Right ventricle myocardium superior (tissue), 1 donor: ENCODE measurements around the gene CLOCK. TPM values are rescaled to one million over a fixed set of nuclear protein-coding genes. Genes with fewer than 3 reads are reported as not detected.
A peak's percentile ranks its signal among the peaks of the same experiment; 100 is the strongest.

ENCODE experiments used
- ATAC-seq: fragments of 200-7000 bp; cut with Tn5 transposase; one replicate; pipeline ENCODE4 v1.9.1; 2020; ENCODE audit warnings: mild to moderate bottlenecking; ENCODE audit not compliant: poor library complexity
- DNase-seq: peaks from one replicate; pipeline ENCODE4 v3.0.0-alpha.2; 2020
- intact Hi-C: fragments of 100-400 bp; cut with DNase I; formaldehyde crosslinking; loops from one replicate; pipeline ENCODE4 v1.11.2; 2022
- total RNA-seq: library from RNA; stranded (reverse); fragmentation: NEBNext Ultra II Directional; extraction: Animal tissue kit (Norgen Biotek cat#: 25700); gene quantifications from one replicate; pipeline ENCODE4 v1.2.1, GENCODE V29; 2021
- donor health status: DM: no; HTN: yes; CAD: no; lungs with severe emphysema.

Gene CLOCK
- total RNA-seq, 1 donor from 2014 or later, result 35.8 TPM

GRCh38 chr4:55397520-55398321 is 149.0 kb downstream of the CLOCK start:
- intact Hi-C loops, result loop anchor here (5.0 kb wide), 1 partner anchor 50 kb away; the partner anchor contains the start of gene SRD5A3
- no peak for DNase-seq

DNA sequence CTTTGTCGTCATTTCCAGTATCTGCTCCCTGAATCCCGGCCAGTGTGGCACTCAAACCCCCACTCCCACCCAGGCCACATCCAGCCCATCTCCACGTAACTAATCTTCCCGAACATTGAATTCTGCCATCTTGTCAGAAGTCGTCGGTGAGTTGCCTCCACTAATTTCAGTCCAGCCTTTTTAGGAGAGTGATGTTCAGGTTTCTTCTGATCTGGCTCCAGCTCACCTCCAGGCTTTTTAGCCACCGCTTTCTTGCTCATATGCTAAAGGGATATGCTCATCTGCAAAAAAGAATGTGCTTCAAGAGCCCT is 149.6 kb downstream of the CLOCK start:
- intact Hi-C loops, result loop anchor here (5.0 kb wide), 1 partner anchor 50 kb away; the partner anchor contains the start of gene SRD5A3
- no peak for ATAC-seq
- DNase-seq, result no peak

More at GRCh38 chr4:55397520-55398321, 149.0 kb downstream of the CLOCK start:
- ATAC-seq, result no peak

- DNase-seq (peak; percentile 65), ATAC-seq (peak; percentile 59)
- intact Hi-C loops, result loop anchor here (5.0 kb wide), 1 partner anchor 49 kb away; the partner anchor contains the start of gene SRD5A3
Measured at GRCh38 chr4:55396308-55397125, 150.2 kb downstream of the CLOCK start.

DNA sequence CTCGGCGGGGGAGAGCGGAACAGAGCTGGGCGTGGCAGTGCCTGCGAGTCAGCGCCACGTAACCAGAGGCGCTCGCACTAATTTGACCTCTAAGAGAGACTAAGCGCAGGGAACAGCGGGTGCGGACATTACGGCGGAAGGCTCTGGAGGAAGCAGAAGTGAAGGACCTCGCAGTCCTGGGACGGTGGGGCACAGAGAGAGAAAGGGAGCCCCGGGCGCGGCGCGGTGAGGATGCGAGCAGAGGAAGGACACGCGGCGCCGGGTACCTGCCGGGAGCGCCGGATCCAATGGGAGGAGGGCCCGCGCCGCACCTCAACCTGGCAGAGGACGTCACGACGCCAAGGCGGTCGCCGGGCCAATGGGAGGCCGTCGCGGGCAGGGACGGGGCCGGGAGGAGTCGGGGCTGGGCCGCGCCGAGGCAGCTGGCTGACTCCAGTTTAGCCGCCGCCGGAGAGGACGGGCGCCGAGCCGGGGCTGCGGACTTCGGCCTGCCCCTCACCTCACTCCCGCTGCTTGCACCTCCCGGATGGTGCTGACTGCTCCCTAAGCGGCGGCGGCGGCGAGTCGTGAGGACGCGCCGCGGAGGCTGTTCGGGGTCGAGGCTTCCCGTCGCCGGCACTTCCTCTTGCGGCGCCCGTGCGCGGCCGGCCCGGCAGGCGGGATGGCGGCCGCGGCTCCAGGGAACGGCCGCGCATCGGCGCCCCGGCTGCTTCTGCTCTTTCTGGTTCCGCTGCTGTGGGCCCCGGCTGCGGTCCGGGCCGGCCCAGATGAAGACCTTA is 151.0 kb downstream of the CLOCK start, which contains the start of gene TMEM165:
Gene TMEM165, plus strand, starts transcription at position 429 of the 779 bp plus-strand sequence. Its CDS starts 233 bp downstream, at position 662.
- intact Hi-C loops, result loop anchor here (5.0 kb wide), 1 partner anchor 48 kb away; the partner anchor contains the start of gene SRD5A3

DNA sequence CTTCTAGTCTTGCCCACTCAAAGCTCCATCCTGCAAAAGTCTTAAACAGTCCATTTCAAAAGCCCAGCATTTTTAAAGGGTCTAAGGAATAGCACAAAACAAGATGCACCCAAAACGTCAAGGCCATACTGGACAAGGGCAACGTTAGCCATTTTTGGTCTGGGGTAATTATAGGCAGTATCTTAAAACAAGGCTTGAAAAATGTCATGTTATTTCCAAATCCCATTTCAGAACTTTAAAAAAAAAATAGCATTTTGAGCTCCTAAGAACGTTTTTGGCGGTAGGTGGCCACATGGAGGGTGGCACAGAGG is 151.5 kb downstream of the CLOCK start:
- intact Hi-C loops, result loop anchor here (5.0 kb wide), 1 partner anchor 48 kb away; the partner anchor contains the start of gene SRD5A3
- DNase-seq, result no peak
- ATAC-seq, result no peak

More for the DNA sequence above, 151.0 kb downstream of the CLOCK start, which contains the start of gene TMEM165:
- ATAC-seq, result peak; percentile 98
- peak; percentile 94 for DNase-seq

DNA sequence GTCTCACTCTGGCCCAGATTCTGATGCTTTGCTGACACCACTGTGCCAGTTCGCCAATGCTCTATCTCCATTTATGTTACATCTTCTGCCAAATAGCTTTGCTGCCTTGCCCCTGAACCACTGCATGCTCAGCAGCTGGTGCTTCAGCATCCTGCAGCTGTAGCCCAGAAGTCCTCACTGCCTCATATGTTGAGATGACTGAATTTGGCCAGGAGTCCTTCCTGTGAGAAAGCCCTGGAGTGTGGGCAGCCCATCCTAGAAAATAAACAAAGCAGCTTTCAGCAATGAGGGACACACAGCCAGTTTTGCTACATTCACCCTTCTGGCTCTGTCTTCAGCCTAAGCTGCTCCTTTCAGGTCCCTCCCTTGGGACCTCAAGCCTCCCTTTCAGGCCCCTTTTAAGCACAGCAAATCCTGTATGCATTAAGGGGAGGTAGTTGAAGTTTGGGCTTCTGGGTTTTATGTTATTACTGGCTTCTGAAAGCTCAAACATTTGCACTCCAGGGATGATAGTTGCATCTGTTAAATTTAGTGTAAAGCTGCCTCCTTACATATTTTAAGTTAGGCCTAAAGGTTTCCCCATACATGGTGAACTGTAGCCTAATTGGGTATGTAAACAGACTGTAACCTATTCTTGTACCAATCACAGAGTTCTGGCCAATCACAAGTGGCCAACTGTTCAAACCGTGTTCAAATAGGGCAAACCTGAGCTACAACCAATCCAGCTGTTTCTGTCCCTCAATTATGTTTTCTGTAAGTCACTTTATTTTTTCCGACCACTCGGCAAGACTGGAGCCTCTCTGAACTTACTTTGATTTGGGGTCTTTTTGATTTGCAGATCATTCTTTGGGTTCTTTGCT is 153.0 kb downstream of the CLOCK start:
- no peak for ATAC-seq
- intact Hi-C loops, result no loop called here
- DNase-seq, result no peak

DNA sequence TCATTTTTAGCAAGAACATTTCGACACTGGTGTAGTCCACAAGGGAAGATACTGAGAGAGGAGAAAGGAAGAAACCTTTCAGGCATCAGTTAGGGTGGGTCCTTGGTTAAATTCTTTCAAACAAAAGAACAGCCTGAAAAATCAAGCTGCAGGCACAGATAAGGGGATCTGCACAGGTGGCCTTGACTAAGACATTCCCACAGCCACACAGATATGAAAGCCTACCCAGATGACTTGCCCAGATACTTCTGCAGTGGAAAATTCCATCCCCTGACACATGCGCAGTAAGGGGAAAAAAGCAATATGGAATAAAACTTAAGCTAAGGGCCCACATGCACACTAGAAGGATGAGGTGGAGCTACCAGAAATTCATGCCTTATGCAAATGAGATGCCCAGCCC is 159.9 kb downstream of the CLOCK start:
- ATAC-seq (no peak), DNase-seq (no peak)
- intact Hi-C loops, result no loop called here

- no peak for DNase-seq
- no peak for ATAC-seq
- intact Hi-C loops, result no loop called here
Measured at GRCh38 chr4:55386073-55386472, 160.6 kb downstream of the CLOCK start.

DNA sequence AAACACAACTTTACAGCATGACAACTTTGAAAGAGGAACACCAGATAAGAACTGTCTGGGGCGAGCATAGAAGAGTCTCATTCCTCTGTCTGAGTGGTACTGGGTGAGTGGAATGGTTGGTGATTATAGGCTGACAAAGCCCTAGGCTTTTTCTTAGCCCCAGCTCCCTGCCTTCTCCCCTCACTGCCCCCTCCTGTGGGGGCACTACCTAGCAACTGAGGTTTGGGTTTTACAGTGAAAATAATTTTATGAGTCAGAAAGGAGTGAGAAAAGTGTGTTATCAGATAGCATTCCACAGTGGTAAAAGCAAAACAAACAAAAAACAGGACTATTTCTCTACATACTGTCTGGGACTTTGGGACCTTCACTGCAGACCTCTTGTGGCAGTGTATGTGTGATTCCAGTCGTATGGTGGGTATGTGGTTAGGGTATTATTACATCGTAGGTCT is 161.5 kb downstream of the CLOCK start:
- DNase-seq, result no peak
- intact Hi-C loops, result no loop called here
- ATAC-seq, result no peak

DNA sequence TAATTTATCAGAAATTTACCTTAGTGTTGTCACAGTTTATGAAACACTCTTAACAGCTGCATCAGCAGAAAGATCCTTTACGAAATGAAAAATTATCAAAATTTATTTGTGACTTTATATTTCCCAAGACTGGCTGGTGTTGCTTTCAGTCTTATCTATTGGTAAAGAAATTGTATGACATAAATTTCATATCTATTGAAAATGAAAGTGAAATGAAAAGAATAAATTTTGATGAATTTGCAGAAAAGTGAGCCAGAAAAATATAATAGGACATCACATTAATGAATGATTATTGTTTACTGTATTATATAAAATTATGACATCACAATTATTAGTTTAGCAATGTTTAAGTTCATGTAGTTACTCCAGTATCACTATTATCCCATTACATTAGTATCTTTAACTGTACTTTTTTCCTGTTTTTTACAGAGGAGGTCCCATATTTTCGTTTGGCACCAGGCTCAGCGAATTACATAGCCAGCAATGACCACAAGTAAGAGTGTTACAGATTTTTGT is 164.2 kb downstream of the CLOCK start:
- ATAC-seq (no peak), DNase-seq (no peak)
- intact Hi-C loops, result no loop called here

GRCh38 chr4:55381502-55381901 is 165.2 kb downstream of the CLOCK start:
- ATAC-seq (no peak), DNase-seq (no peak)
- intact Hi-C loops, result no loop called here

DNA sequence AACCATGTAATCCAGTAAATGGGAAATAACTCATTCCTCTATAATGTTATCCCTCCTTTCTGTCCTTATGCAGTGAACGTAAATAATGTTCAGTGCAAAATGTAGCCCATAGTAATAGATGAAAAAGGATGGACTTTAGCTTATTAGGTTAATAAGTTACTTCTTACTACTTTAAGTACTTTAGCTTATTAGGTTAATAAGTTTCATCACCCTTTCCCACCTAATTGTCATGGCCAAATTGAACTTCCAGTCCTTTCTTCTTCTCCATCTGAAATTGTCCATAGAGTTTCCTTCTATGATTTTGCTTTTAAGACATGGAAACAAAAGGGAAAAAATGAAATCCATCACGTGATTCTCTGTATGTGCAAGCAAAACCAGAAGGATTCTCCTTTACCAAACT is 166.1 kb downstream of the CLOCK start:
- no peak for DNase-seq
- intact Hi-C loops, result no loop called here
- no peak for ATAC-seq

GRCh38 chr4:55378617-55379467 is 167.9 kb downstream of the CLOCK start:
- intact Hi-C loops, result no loop called here
- DNase-seq (no peak), ATAC-seq (no peak)
